ENCODE data around the gene PARD3B. TPM values are rescaled to one million over a fixed set of nuclear protein-coding genes. Genes with fewer than 3 reads are reported as not detected.
"Not testable (repeated sequence)": the region's sequence is repeated elsewhere in the genome, so short reads cannot be mapped to it uniquely, and the experiment has no call there.

PARD3B gene
- total and polyA plus RNA-seq, 3 donors from 2014 or later = 14.6 to 36.8 (median 29.6) TPM

- 74 to 78% methylated on average over 8 of the region's 8 CpGs for WGBS, 2 donors
- Histone ChIP-seq H3K27me3 (no peaks in the 10 kb centered on the region), H3K4me3 (no peak overlapping the region), H3K9me3 (no peaks in the 10 kb centered on the region), H3K27ac (no peak overlapping the region), H3K4me1 (no peaks in the 10 kb centered on the region), H3K36me3 (ENCODE audit: low read depth, missing control alignments) (no peaks in the 10 kb centered on the region)
- intact Hi-C loops (cut with DNase I; ENCODE audit: low total_unique reads) = no loop called here
- DNase-seq = no peak
- TF ChIP-seq, protein P1, sequence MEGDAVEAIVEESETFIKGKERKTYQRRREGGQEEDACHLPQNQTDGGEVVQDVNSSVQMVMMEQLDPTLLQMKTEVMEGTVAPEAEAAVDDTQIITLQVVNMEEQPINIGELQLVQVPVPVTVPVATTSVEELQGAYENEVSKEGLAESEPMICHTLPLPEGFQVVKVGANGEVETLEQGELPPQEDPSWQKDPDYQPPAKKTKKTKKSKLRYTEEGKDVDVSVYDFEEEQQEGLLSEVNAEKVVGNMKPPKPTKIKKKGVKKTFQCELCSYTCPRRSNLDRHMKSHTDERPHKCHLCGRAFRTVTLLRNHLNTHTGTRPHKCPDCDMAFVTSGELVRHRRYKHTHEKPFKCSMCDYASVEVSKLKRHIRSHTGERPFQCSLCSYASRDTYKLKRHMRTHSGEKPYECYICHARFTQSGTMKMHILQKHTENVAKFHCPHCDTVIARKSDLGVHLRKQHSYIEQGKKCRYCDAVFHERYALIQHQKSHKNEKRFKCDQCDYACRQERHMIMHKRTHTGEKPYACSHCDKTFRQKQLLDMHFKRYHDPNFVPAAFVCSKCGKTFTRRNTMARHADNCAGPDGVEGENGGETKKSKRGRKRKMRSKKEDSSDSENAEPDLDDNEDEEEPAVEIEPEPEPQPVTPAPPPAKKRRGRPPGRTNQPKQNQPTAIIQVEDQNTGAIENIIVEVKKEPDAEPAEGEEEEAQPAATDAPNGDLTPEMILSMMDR (IDR thresholded peaks at IDR 0.05) = no peak
- TF ChIP-seq POLR2A (IDR thresholded peaks at IDR 0.05) = no peak
Observed at GRCh38 chr2:205482399-205483081, 937.3 kb downstream of the PARD3B start.

DNA sequence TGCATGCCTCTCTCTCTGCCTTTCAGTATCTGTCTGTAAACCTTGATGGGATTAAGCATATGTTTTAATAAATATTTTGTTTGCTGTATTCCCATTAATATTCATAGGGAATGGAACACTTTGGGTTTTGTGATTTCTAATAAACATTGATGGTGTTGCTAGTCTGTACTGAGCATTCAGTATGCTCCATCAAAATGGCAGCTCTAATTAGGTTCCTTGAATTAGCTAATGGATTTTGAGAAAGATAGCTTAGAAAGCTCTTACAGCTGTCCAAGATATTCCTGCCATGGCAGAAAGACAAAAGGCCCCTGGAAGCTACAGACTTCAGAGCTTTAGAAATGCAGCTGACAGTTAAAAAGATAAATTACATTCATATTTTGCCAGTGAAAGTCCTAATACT is 937.8 kb downstream of the PARD3B start:
- H3K27ac ChIP-seq = no peak overlapping the region
- H3K27me3 ChIP-seq = no peaks in the 10 kb centered on the region
- TF ChIP-seq, protein P1 (IDR thresholded peaks at IDR 0.05) = no peak
- no peak for TF ChIP-seq POLR2A (IDR thresholded peaks at IDR 0.05)
- H3K9me3 ChIP-seq = no peaks in the 10 kb centered on the region
- H3K36me3 ChIP-seq (ENCODE audit: low read depth, missing control alignments) = no peaks in the 10 kb centered on the region
- no peaks in the 10 kb centered on the region for H3K4me1 ChIP-seq
- no peak overlapping the region for H3K4me3 ChIP-seq
- DNase-seq = no peak
- intact Hi-C loops (cut with DNase I; ENCODE audit: low total_unique reads) = no loop called here

GRCh38 chr2:205484215-205484614 is 938.9 kb downstream of the PARD3B start:
- no peaks in the 10 kb centered on the region for H3K9me3 ChIP-seq

DNA sequence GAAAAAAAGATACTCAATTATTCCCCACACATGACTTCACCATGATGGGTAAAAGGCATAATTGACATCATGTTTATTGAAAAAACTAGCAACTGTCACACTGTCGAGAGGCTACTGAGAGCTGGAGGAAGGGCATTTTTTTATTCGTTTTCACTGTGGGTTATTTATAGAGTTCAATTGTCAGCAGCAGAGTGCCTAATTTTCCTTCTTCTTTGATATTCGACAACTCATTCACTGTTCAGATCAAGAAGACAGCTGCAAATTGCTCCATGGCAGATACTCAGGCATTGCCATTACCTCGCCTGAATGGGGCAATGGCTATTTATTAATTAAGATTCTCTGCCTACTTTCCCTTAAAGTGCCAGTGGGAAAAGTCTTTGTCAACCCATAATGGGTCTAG is 939.5 kb downstream of the PARD3B start:
- H3K36me3 ChIP-seq (ENCODE audit: low read depth, missing control alignments) = no peaks in the 10 kb centered on the region
- no peak overlapping the region for H3K4me3 ChIP-seq
- no peak for TF ChIP-seq POLR2A (IDR thresholded peaks at IDR 0.05)
- TF ChIP-seq, protein P1 (IDR thresholded peaks at IDR 0.05) = no peak
- no peaks in the 10 kb centered on the region for H3K27me3 ChIP-seq
- 74 to 83% methylated on average over 4 of the region's 4 CpGs for WGBS, 2 donors
- intact Hi-C loops (cut with DNase I; ENCODE audit: low total_unique reads) = no loop called here
- no peaks in the 10 kb centered on the region for H3K9me3 ChIP-seq
- H3K4me1 ChIP-seq = no peaks in the 10 kb centered on the region
- H3K27ac ChIP-seq = no peak overlapping the region
- no peak for DNase-seq

More at GRCh38 chr2:205484215-205484614, 938.9 kb downstream of the PARD3B start:
- H3K36me3 ChIP-seq (ENCODE audit: low read depth, missing control alignments) = no peaks in the 10 kb centered on the region
- no peak overlapping the region for H3K4me3 ChIP-seq
- H3K4me1 ChIP-seq = no peaks in the 10 kb centered on the region
- WGBS, 2 donors = 52 to 64% methylated on average over 2 of the region's 2 CpGs
- H3K27me3 ChIP-seq = no peaks in the 10 kb centered on the region
- intact Hi-C loops (cut with DNase I; ENCODE audit: low total_unique reads) = no loop called here
- no peak for TF ChIP-seq POLR2A (IDR thresholded peaks at IDR 0.05)
- TF ChIP-seq, protein P1 (IDR thresholded peaks at IDR 0.05) = no peak
- DNase-seq = no peak
- no peak overlapping the region for H3K27ac ChIP-seq

DNA sequence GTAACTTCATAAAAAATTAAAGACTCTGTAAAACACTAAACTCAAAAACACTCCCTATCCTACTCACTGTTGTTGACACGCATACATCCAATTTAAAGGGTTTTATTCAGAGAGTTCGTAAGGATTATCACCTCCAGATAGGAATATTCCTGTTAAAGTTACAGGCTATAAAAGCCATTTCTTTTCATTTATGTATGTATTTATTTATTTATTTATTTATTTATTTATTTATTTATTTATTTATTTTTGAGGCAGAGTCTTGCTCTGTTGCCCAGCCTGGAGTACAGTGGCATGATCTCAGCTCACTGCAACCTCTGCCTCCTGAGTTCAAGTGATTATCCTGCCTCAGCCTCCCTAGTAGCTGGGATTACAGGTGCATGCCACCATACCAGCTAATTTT is 948.3 kb downstream of the PARD3B start:
- intact Hi-C loops (cut with DNase I; ENCODE audit: low total_unique reads); H3K9me3 ChIP-seq; H3K36me3 ChIP-seq (ENCODE audit: low read depth, missing control alignments); DNase-seq; H3K4me1 ChIP-seq; H3K4me3 ChIP-seq; H3K27ac ChIP-seq; H3K27me3 ChIP-seq: not testable (repeated sequence)
- 95 to 97% methylated on average over 2 of the region's 2 CpGs for WGBS, 2 donors
